ENCODE data around the gene GPR176.

The GPR176 gene

DNA sequence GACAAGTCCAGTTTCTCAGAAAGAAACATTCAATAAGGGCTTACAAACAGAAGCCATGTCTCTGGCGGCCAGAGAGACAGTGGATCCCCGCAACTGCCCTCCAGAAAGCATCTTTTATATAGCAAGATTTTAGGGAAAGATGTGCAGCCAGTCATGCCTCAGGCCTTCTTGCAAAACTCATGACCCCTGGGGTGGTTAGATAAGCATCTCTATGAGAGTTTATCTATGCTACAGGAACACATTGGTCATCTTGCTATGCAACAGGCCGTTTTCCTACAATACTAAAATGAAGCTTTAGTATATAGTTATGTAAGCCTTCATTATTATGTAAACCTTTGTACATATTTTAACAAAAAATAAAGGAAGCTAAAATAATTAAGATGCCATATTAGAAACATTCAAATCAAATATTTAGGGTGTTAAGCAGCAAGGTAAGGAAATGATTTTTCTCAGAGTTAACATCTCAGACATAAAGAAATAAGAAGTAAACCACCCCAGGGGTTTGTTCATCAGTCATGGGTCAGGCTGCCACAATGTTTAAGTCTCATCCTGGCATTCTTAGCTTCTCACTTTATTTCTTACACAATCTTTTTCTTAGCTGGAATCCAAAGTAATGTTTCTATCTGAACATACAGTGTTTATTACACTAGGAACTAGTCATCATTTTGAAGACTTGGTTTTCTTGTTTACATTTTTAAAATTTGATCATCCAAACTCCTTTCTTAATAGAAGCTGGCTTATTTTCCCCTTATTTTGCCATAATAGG lies 131.1 kb downstream of the GPR176 start:
- no peak overlapping the region for H3K4me3 ChIP-seq (ENCODE audit: low read length)
- TF ChIP-seq CTCF (conservative IDR thresholded peaks at IDR 0.05; ENCODE audit: low read depth, low read length) = no peak
- DNase-seq (ENCODE audit: low read depth) = no peak

- no peak for DNase-seq (ENCODE audit: low read depth)
- no peak overlapping the region for H3K4me3 ChIP-seq (ENCODE audit: low read length)
- no peak for TF ChIP-seq CTCF (conservative IDR thresholded peaks at IDR 0.05; ENCODE audit: low read depth, low read length)
Measured at GRCh38 chr15:39788108-39788507, 132.0 kb downstream of the GPR176 start.

- TF ChIP-seq CTCF (conservative IDR thresholded peaks at IDR 0.05; ENCODE audit: low read depth, low read length) = no peak
- H3K4me3 ChIP-seq (ENCODE audit: low read length) = no peak overlapping the region
- DNase-seq (ENCODE audit: low read depth) = no peak
Measured at GRCh38 chr15:39787479-39787878, 132.6 kb downstream of the GPR176 start.

GRCh38 chr15:39786447-39787056 lies 133.5 kb downstream of the GPR176 start:
- no peak overlapping the region for H3K4me3 ChIP-seq (ENCODE audit: low read length)
- no peak for DNase-seq (ENCODE audit: low read depth)
- peak; percentile 57 for TF ChIP-seq CTCF (conservative IDR thresholded peaks at IDR 0.05; ENCODE audit: low read depth, low read length)

DNA sequence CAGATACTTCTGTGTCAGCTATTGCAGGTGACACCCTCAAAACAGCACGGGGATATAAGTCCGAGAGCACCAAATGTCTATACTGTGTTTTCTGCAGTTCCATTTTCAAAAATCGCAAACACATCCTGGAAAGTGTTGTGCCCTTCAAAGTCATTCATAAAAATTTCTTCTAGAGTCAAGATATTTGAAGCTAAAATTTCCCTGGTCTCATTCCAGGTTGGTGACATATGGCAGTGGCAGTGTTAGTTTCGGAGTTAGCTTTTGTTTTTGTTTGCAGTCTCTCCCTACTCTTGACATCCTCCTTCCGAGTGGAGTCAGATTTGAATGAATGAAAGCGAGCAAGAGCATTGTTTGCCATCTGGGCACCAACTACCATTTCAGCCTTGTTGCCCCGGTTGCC lies 134.2 kb downstream of the GPR176 start:
- no peak overlapping the region for H3K4me3 ChIP-seq (ENCODE audit: low read length)
- no peak for TF ChIP-seq CTCF (conservative IDR thresholded peaks at IDR 0.05; ENCODE audit: low read depth, low read length)
- DNase-seq (ENCODE audit: low read depth) = no peak

GRCh38 chr15:39785139-39785538 lies 134.9 kb downstream of the GPR176 start:
- TF ChIP-seq CTCF (conservative IDR thresholded peaks at IDR 0.05; ENCODE audit: low read depth, low read length) = no peak
- no peak overlapping the region for H3K4me3 ChIP-seq (ENCODE audit: low read length)
- no peak for DNase-seq (ENCODE audit: low read depth)

DNA sequence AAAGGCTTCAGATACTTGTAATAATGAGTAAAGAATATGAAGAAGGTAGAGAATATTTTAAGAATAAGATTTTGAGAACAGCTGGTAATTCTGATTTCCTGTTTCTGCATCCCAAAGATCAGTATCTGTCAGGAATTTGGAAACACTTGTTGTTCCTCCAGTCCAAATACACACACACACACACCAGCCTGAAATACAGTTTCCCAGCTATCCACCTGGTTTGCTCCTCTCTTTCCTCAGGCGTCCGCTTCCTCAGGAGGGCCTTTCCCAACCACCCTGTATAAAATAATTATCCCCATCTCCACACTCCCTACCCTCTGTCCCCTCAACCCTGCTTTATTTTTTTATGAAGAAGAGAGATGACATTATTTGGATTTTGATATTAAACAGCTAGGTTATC lies 135.4 kb downstream of the GPR176 start:
- DNase-seq (ENCODE audit: low read depth) = no peak
- TF ChIP-seq CTCF (conservative IDR thresholded peaks at IDR 0.05; ENCODE audit: low read depth, low read length) = no peak
- H3K4me3 ChIP-seq (ENCODE audit: low read length) = no peak overlapping the region
